HepG2 (cell line): ENCODE data around the gene COL4A2. TPM values are rescaled to one million over a fixed set of nuclear protein-coding genes. Genes with fewer than 3 reads are reported as not detected.

Experiments used
- ATAC-seq: fragments of 200-7000 bp; cut with Tn5 transposase; 3 replicates; pipeline ENCODE4 v1.9.1; 2020; ENCODE audit warnings: mild to moderate bottlenecking, moderate library complexity
- BruUV-seq: library from RNA; stranded (reverse); fragments of 400-500 nt; replicated peaks from 2 replicates; lab custom pipeline; 2021; lab: Mats Ljungman, UMichigan
- CTCF ChIA-PET: fragments of 300-600 bp; formaldehyde crosslinking; extraction: SDS; loops from one replicate; lab custom pipeline; 2021; ENCODE audit warnings: low total read pairs, inconsistent platforms, low intra/inter-chr PET ratio; lab: Yijun Ruan, JAX
- POLR2A ChIA-PET: fragments of 350-600 bp; sonication (Branson Sonifier 250); formaldehyde crosslinking; loops from one replicate; lab custom pipeline; 2020; ENCODE audit warnings: antibody characterized with exemption, inconsistent platforms; lab: Yijun Ruan, JAX
- DNase-seq: peaks from one replicate; pipeline ENCODE4 v3.0.0-alpha.2; 2015; ENCODE audit warnings: low spot score
- FAIRE-seq: peaks from 3 replicates; lab custom pipeline; 2011; peaks lifted over from hg19 to GRCh38; lab: Jason Lieb, UNC
- H2AFZ ChIP-seq: one replicate; pipeline ENCODE4 v1.6.1; 2011; ENCODE audit warnings: low read length, inconsistent platforms
- H3K27ac ChIP-seq: fragments of 300-600 bp; 3 replicates; pipeline ENCODE4 v1.8.0; 2011; ENCODE audit warnings: mixed run types, mild to moderate bottlenecking, mixed read lengths, low read length, inconsistent platforms; ENCODE audit not compliant: insufficient read depth; ENCODE audit errors: extremely low read length
- H3K27me3 ChIP-seq, 2 experiments: fragments of 200-600 bp in 1 of 2; 2 replicates in 1 of 2; 3 replicates in 1 of 2; pipeline versions ENCODE4 v1.6.0 to v1.8.0; 2011; ENCODE audit warnings: low read length in 2 of 2, mild to moderate bottlenecking in 2 of 2, moderate library complexity in 2 of 2, inconsistent platforms in 1 of 2; ENCODE audit not compliant: insufficient read depth in 2 of 2, control insufficient read depth in 1 of 2
- H3K36me3 ChIP-seq, 2 experiments: fragments of 200-600 bp in 1 of 2; replicated peaks in 1 of 2; 2 replicates in 1 of 2; 3 replicates in 1 of 2; pipeline versions ENCODE4 v1.5.1 to v1.8.0; 2011; ENCODE audit warnings: low read length in 2 of 2, inconsistent platforms in 1 of 2; ENCODE audit not compliant: insufficient read depth in 2 of 2, control insufficient read depth in 1 of 2
- H3K4me1 ChIP-seq: 2 replicates; pipeline ENCODE4 v1.5.1; 2012; ENCODE audit warnings: low read length, inconsistent platforms; ENCODE audit not compliant: insufficient read depth
- H3K4me2 ChIP-seq: 2 replicates; pipeline ENCODE4 v1.6.0; 2011; ENCODE audit warnings: low read depth, low read length, inconsistent platforms
- H3K4me3 ChIP-seq, 3 experiments: fragments of 200-600 bp in 1 of 3; sonication (generic), shearing (Covaris generic) in 1 of 3; replicated peaks in 1 of 3; 2 replicates each; pipeline ENCODE4 v1.5.1; 2011 to 2016; ENCODE audit warnings: low read length in 3 of 3, inconsistent platforms in 2 of 3, low read depth in 2 of 3, mild to moderate bottlenecking in 2 of 3, control low read depth in 1 of 3, mixed read lengths in 1 of 3; ENCODE audit not compliant: insufficient read depth in 1 of 3
- H3K79me2 ChIP-seq: one replicate; pipeline ENCODE4 v1.6.1; 2011; ENCODE audit warnings: low read length, inconsistent platforms; ENCODE audit not compliant: insufficient read depth
- H3K9ac ChIP-seq: 2 replicates; pipeline ENCODE4 v1.6.0; 2011; ENCODE audit warnings: mild to moderate bottlenecking, low read depth, low read length, inconsistent platforms; ENCODE audit not compliant: insufficient read depth
- H3K9me3 ChIP-seq: 2 replicates; pipeline ENCODE4 v1.5.1; 2012; ENCODE audit warnings: mild to moderate bottlenecking, low read length
- H4K20me1 ChIP-seq: 2 replicates; pipeline ENCODE4 v1.6.0; 2011; ENCODE audit warnings: inconsistent platforms, mild to moderate bottlenecking, low read length, moderate library complexity; ENCODE audit not compliant: insufficient read depth
- ATF2 ChIP-seq: sonication (generic); formaldehyde crosslinking; IDR thresholded peaks from 2 replicates; pipeline ENCODE4 v1.4.0; 2020; ENCODE audit warnings: missing genetic modification reagents
- GMEB2 ChIP-seq: IDR thresholded peaks from 2 replicates; pipeline ENCODE4 v1.6.1; 2016; ENCODE audit warnings: missing biosample characterization, missing genetic modification reagents, low read depth
- MAF1 ChIP-seq: sonication (generic); formaldehyde crosslinking; IDR thresholded peaks from 2 replicates; pipeline ENCODE4 v1.5.0; 2020; ENCODE audit warnings: missing genetic modification reagents, borderline replicate concordance
- MED13 ChIP-seq: sonication (generic); formaldehyde crosslinking; IDR thresholded peaks from 2 replicates; pipeline ENCODE4 v1.5.0; 2020; ENCODE audit warnings: missing genetic modification reagents
- NBN ChIP-seq: fragments of 450-650 bp; conservative IDR thresholded peaks from 2 replicates; pipeline ENCODE4 v1.6.1; 2017
- POLR2G ChIP-seq: fragments of 200-400 bp; formaldehyde crosslinking; IDR thresholded peaks from 2 replicates; pipeline ENCODE4 v1.6.1; 2018; ENCODE audit warnings: mild to moderate bottlenecking, low read depth, low read length, moderate library complexity
- SP2 ChIP-seq: sonication (generic); formaldehyde crosslinking; IDR thresholded peaks from 2 replicates; pipeline ENCODE4 v1.5.1; 2020; ENCODE audit warnings: mild to moderate bottlenecking, missing genetic modification reagents
- TRAFD1 ChIP-seq: sonication (generic); formaldehyde crosslinking; IDR thresholded peaks from 2 replicates; pipeline ENCODE4 v1.5.1; 2020; ENCODE audit warnings: missing genetic modification reagents, mild to moderate bottlenecking, borderline replicate concordance
- YEATS2 ChIP-seq: sonication (generic); formaldehyde crosslinking; IDR thresholded peaks from 2 replicates; pipeline ENCODE4 v1.4.0; 2020; ENCODE audit warnings: missing genetic modification reagents, borderline replicate concordance
- ZNF180 ChIP-seq: sonication (generic); formaldehyde crosslinking; IDR thresholded peaks from 2 replicates; pipeline ENCODE4 v1.4.0; 2020; ENCODE audit warnings: low read depth, missing genetic modification reagents, borderline replicate concordance
- ZNF232 ChIP-seq: sonication (generic); formaldehyde crosslinking; IDR thresholded peaks from 2 replicates; pipeline ENCODE4 v1.4.0; 2020; ENCODE audit warnings: missing genetic modification reagents, borderline replicate concordance
- ZNF672 ChIP-seq: sonication (generic); formaldehyde crosslinking; IDR thresholded peaks from 2 replicates; pipeline ENCODE4 v1.8.1; 2022; ENCODE audit warnings: missing genetic modification reagents
- ZNF678 ChIP-seq: sonication (generic); formaldehyde crosslinking; IDR thresholded peaks from 2 replicates; pipeline ENCODE4 v1.4.0; 2020; ENCODE audit warnings: mild to moderate bottlenecking, missing genetic modification reagents
- WGBS: methylation state at CpG from one replicate; pipeline ENCODE4 v1.1.6; 2017; ENCODE audit warnings: low lambda C conversion rate; 5-methylcytosine and 5-hydroxymethylcytosine counted together
- in situ Hi-C: cut with HindIII; loops from 2 replicates; pipeline ENCODE4 v1.10.0; 2017; ENCODE audit warnings: low pct_unique_long_range_greater_than_20kb; ENCODE audit not compliant: extremely low pct_ligation_motif_present
- intact Hi-C: fragments of 100-400 bp; cut with micrococcal nuclease; formaldehyde crosslinking; loops from one replicate; pipeline ENCODE4 v1.10.0; 2022; ENCODE audit not compliant: unreplicated experiment
- polyA plus RNA-seq, 8 experiments: library from polyadenylated mRNA; depleted of rRNA in 3 of 8; stranded (reverse) in 7 of 8; unstranded in 1 of 8; fragments of >200 nt; fragmentation: Illumina TruSeq in 4 of 8; extraction: Trizol in 4 of 8; gene quantifications; 2 replicates each; pipeline versions ENCODE4 v1.2.1 to v1.2.3, GENCODE V29; 2011 to 2016; ENCODE audit warnings: low read depth in 4 of 8, missing spikeins in 1 of 8, mixed read lengths in 1 of 8; ENCODE audit not compliant: insufficient read depth in 1 of 8
- total RNA-seq, 5 experiments: library from RNA; depleted of rRNA; stranded (reverse); fragments of >200 nt; fragmentation: Illumina TruSeq; extraction: Trizol; gene quantifications; 2 replicates each; pipeline ENCODE4 v1.2.3, GENCODE V29; 2016; ENCODE audit warnings: low read depth in 1 of 5

The COL4A2 gene
- total and polyA plus RNA-seq, 2 of the 13 experiments (the other 11 are each of a cell fraction or from before 2014, with no cell fraction given), result 0.22 to 1.9 TPM

GRCh38 chr13:110455444-110455843 is 148.4 kb downstream of the COL4A2 start:
- H3K79me2 ChIP-seq, result no peaks in the 10 kb centered on the region
- H3K4me3 ChIP-seq, result 0 out of 6 replicates have a peak overlapping the region, but pooled peaks of 1 of the 3 experiments have one; percentile 66
- H4K20me1 ChIP-seq, result no peaks in the 10 kb centered on the region
- TF ChIP-seq POLR2G, result no peak
- TF ChIP-seq ATF2, result no peak
- TF ChIP-seq ZNF180 (CRISPR knock-in tag), result no peak
- TF ChIP-seq MED13 (CRISPR knock-in tag), result no peak
- TF ChIP-seq NBN, result no peak
- TF ChIP-seq ZNF678, result no peak
- no peak for TF ChIP-seq ZNF232 (CRISPR knock-in tag)
- TF ChIP-seq GMEB2 (CRISPR knock-in tag), result no peak
- no peak for TF ChIP-seq YEATS2 (CRISPR knock-in tag)
- TF ChIP-seq ZNF672 (CRISPR knock-in tag), result no peak
- TF ChIP-seq MAF1, result no peak
- no peak for TF ChIP-seq TRAFD1 (CRISPR knock-in tag)
- TF ChIP-seq SP2 (CRISPR knock-in tag), result no peak
- TF ChIP-seq, all 625 proteins: peak for 0
- no peak for FAIRE-seq
- ChIA-PET CTCF (interaction anchor here (0.8 kb wide), 1 partner anchor 138 kb away, joined by 5 read pairs; no protein-coding TSS in a partner anchor), POLR2A (interaction anchor here (1.0 kb wide), 1 partner anchor 107 kb away, joined by 3 read pairs; no protein-coding TSS in a partner anchor)
- Histone ChIP-seq H3K27me3 (peaks cover 0 to 36% of the 10 kb centered on the region in 2 experiments; a peak in 3 of 5 replicates), H3K4me2 (peak overlapping the region; percentile 80), H3K9me3 (no peaks in the 10 kb centered on the region), H3K9ac (no peak overlapping the region), H3K4me1 (peaks cover 41% of the 10 kb centered on the region), H3K36me3 (no peaks in the 10 kb centered on the region), H3K27ac (no peak overlapping the region), H2AFZ (no peak overlapping the region)
- no peak for DNase-seq
- peak; percentile 32 for ATAC-seq
- no TSS peak for BruUV-seq
- in situ Hi-C loops, result loop anchor here (5.0 kb wide), 1 partner anchor 107 kb away; the partner anchor contains the start of gene RAB20
- 33% methylated on average over 10 of the region's 10 CpGs for WGBS
- intact Hi-C loops, result loop anchor here (5.0 to 10.0 kb wide), 3 partner anchors 139 to 259 kb away; partner anchors contain the start of genes ING1 and NAXD
